HG03521 (cell line): ENCODE measurements around the gene KDM4B.
A peak's percentile ranks its signal among the peaks of the same experiment; 100 is the strongest.
"Not testable (repeated sequence)": the region's sequence is repeated elsewhere in the genome, so short reads cannot be mapped to it uniquely, and the experiment has no call there.

Experiments used
- ATAC-seq: cut with Tn5 transposase; IDR thresholded peaks from one replicate; pipeline ENCODE4 v1.9.1; 2021; ENCODE audit warnings: mild to moderate bottlenecking, moderate library complexity; ENCODE audit not compliant: unreplicated experiment

KDM4B gene

DNA sequence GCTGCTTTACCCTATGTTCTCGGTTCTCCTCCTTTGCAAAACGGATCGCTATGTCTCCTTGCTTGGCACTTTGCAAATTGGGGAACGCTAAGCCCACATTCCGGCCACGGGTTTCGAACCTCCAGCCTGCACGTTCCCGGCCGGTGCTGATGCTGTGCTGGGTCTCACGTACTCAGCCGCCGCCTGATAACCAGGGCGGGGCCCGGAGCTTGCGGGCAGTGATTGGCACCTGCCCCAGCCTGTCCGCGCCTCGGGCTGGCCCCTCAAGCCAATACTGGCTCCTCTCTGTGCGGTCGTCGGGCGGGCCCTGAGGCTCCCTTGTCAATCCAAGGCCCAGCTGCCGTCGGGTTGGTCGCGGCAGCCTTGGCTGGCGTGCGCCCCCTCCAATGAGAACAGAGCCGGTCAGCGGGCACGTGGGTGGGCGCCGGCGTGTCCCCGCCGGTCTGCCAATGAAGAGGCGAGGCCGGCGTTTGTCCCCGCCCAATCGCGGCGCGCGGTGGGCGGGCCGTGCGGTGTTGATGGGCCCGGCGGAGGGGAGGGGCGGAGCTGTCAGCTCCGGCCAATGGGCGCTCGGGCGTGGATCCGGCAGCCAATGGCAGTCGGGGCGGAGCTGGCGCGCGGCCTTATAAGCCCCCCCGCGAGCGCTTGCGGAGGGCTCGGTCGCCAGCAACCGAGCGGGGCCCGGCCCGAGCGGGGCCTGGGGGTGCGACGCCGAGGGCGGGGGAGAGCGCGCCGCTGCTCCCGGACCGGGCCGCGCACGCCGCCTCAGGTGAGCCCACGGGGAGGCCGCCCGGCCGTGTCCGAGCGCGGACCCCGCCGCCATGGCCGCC lies at the start of gene KDM4B:
KDM4B (plus strand) TSS at position 652 of the 830 bp plus-strand sequence. CDS start 63,778 bp downstream, outside the sequence.
- ATAC-seq: peak; percentile 87

GRCh38 chr19:4922530-4923275 lies 46.2 kb upstream of the KDM4B start:
- ATAC-seq: no peak

DNA sequence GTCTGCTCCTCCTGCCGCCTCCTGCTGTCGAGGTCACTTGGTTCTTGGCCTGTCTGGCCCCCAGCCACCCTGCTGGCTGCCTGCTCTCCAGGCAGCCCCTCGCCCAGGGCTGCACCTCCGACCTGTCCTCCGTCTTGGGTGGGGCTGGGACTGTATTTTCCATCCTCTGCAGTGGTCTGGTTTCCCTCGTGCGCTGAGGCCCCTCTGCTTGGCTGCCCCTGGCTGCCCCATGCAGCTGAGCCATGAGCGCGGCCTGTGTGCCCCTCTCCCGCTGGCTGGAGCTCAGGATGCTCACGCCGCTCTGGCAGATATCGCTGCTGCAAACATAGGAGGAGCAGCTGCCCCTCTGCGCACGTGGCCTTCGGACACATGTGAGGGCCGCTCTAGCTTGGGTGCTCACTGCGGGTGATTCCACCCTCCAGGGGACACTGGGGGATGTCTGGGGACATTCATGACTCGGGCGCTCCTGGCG lies 45.6 kb upstream of the KDM4B start:
- no peak for ATAC-seq

GRCh38 chr19:4929186-4929585 lies 39.7 kb upstream of the KDM4B start:
- no peak for ATAC-seq

- ATAC-seq: no peak
Observed at GRCh38 chr19:4930664-4931063, 38.2 kb upstream of the KDM4B start.

GRCh38 chr19:4932711-4933110 lies 36.2 kb upstream of the KDM4B start:
- no peak for ATAC-seq

- ATAC-seq: no peak
Observed at GRCh38 chr19:4933528-4933927, 35.4 kb upstream of the KDM4B start.

- ATAC-seq: no peak
Observed at GRCh38 chr19:4935444-4935843, 33.5 kb upstream of the KDM4B start.

DNA sequence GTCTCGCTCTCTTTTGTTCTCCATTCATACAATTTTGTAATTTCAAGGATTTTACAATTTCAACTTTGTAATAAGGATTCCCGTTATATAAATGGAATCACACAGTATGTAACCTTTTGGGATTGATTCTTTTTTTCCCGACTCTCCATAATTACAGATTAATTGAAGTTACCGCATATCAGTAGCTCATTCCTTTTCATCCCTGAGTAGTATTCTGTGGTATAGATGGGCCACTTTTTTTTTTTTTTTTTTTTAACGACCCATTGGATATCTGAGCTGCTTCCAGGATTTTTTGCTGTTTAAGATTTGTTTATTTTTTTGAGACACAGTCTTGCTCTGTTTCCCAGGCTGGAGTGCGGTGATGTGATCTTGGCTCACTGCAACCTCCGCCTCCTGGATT lies 31.9 kb upstream of the KDM4B start:
- no peak for ATAC-seq

DNA sequence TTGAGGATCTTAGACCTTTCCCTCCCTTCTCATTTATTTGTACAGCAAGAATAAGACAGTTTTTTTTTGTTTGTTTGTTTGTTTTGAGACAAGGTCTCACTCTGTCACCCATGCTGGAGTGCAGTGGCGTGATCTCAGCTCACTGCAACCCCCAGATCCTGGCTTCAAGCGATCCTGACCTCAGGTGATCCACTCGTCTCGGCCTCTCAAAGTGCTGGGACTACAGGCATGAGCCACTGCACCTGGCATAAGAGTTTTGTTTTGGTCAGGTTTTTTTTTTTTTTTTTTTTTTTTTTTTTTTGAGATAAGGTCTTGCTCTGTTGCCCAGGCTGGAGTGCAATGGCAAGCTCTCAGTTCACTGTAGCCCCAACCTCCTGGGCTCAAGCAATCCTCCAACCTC lies 30.5 kb upstream of the KDM4B start:
- ATAC-seq: not testable (repeated sequence)

GRCh38 chr19:4939466-4939865 lies 29.4 kb upstream of the KDM4B start:
- ATAC-seq: no peak

- not testable (repeated sequence) for ATAC-seq
Observed at GRCh38 chr19:4941638-4942169, 27.2 kb upstream of the KDM4B start.

GRCh38 chr19:4950650-4951049 lies 18.3 kb upstream of the KDM4B start:
- ATAC-seq: not testable (repeated sequence)

- no peak for ATAC-seq
Observed at GRCh38 chr19:4951656-4952055, 17.3 kb upstream of the KDM4B start.

- ATAC-seq: no peak
Observed at GRCh38 chr19:4952945-4953344, 16.0 kb upstream of the KDM4B start.

- not testable (repeated sequence) for ATAC-seq
Observed at GRCh38 chr19:4954320-4955149, 14.4 kb upstream of the KDM4B start.

DNA sequence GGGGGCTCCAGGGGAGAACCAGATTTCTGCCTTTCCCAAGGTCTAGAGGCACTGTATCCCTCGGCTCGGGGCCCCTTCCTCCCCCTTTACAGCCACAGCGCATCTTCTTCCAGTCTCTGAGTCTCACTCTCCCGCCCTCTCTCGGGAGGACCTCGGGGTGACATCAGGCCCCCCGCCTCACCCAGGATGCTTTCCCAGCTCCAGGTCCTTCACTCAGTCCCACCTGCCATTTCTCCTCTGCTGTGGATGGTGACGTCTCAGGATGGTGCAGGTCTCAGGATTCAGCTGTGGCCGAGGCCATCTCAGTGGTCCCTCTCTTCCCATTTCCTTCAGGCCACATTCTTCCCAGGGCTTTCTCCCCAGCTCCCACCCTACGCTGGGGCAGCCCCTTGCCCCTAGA lies 13.6 kb upstream of the KDM4B start:
- no peak for ATAC-seq

DNA sequence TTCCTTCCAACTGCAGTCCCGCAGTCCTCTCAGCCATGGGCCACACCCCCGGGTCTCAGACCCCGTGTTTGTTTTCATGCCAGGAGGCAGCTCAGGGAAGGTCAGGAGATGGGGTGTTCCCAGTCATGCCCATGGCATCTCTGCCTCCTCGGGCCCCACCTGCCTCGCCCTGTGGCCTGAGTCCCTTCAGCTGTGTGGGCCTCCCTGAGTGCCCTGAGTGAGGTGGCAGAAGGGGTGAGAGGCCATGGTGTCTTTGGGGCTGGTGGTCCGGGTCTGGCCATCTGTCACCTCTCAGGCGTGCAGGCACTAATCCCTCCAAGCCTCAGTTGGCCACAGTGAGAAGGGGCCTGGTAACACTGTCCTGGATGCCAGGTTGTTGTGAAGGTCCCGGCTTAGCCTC lies 10.9 kb upstream of the KDM4B start:
- ATAC-seq: no peak

DNA sequence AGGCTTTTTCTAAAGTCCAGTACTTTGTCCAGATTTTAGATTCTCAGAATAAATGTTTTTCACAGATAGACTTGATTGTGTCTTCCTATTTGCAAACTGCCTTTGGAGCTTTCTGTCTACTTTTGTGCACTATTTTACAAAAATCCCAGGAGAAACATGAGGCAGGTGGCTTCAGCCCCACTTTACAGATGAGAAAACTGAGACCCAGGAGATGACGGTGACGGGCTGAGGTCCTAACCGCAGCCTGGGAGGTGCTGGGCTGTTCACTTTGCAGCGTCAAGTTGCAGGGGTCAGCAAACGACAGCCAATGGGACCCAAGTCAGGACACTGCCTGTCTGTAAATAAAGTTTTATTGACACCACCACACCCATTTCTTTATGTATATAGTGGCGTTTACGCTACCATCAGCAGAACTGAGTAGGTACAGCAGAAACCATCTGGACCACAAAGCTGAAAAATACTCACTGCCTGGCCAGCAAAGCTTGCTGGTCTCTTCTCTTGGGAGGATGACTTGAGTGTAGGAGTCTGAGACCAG lies 6.8 kb upstream of the KDM4B start:
- ATAC-seq: no peak

DNA sequence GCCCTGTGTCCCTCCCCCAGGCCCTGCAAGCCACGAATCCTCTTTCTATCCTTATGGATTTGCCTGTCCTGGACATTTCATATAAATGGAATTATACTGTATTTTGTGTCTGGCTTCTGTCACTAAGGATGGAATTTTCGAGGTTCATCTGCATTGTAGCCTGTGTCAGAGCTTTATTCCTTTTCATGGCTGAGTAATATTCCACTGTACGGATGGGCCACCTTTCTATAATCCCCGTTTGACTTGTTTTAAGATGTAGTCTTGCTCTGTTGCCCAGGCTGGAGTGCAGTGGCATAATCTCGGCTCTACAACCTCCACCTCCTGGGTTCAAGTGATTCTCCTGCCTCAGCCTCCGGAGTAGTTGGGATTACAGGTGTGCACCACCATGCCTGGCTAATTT lies 3.9 kb upstream of the KDM4B start:
- no peak for ATAC-seq

GRCh38 chr19:4966591-4966990 lies 2.3 kb upstream of the KDM4B start:
- ATAC-seq: no peak
